HCT116 (cell line): ENCODE data around the gene SKAP1. TPM values are rescaled to one million over a fixed set of nuclear protein-coding genes. Genes with fewer than 3 reads are reported as not detected.

Experiments
- ATAC-seq: fragments of 200-7000 bp; cut with Tn5 transposase; 2 replicates; pipeline ENCODE4 v1.9.1; 2020; ENCODE audit warnings: mild to moderate bottlenecking, moderate library complexity
- BruUV-seq: library from RNA; stranded (reverse); fragments of 400-500 nt; replicated peaks from 2 replicates; lab custom pipeline; 2021; lab: Mats Ljungman, UMichigan
- CTCF ChIA-PET: fragments of 300-600 bp; sonication (Branson Sonifier 250); formaldehyde crosslinking; loops from one replicate; lab custom pipeline; 2021; ENCODE audit warnings: antibody characterized with exemption; lab: Charles Lee
- POLR2A ChIA-PET: fragments of 300-600, 350-600 bp; sonication (Branson Sonifier 250); formaldehyde crosslinking; loops from one replicate; lab custom pipeline; 2021; ENCODE audit warnings: antibody characterized with exemption; lab: Charles Lee
- RAD21 ChIA-PET, 2 experiments: fragments of 300-600 bp; sonication (Branson Sonifier 250); formaldehyde crosslinking; loops; one replicate each; lab custom pipeline; 2023; ENCODE audit warnings: low total read pairs in 2 of 2; ENCODE audit not compliant: uncharacterized antibody in 2 of 2, unreplicated experiment in 2 of 2, low non-redundant PET in 1 of 2; lab: Charles Lee
- DNase-seq: peaks from one replicate; pipeline ENCODE4 v3.0.0-alpha.2; 2010; ENCODE audit warnings: low read depth, low spot score
- H2AFZ ChIP-seq: fragments of 200-600 bp; shearing (Covaris generic), sonication (generic); 2 replicates; pipeline ENCODE4 v1.6.1; 2017; ENCODE audit warnings: low read depth, mixed run types, mixed read lengths, antibody characterized with exemption, low read length; ENCODE audit not compliant: poor library complexity, severe bottlenecking
- H3K27ac ChIP-seq: 2 replicates; pipeline ENCODE4 v1.5.1; 2012; ENCODE audit warnings: low read depth, low read length
- H3K27me3 ChIP-seq: fragments of 200-600 bp; sonication (generic); 2 replicates; pipeline ENCODE4 v1.6.1; 2016; ENCODE audit warnings: mixed run types, low read length, mixed read lengths; ENCODE audit not compliant: insufficient read depth
- H3K36me3 ChIP-seq, 2 experiments: fragments of 200-500 bp in 1 of 2; fragments of 200-600 bp in 1 of 2; sonication (Bioruptor generic) in 1 of 2; sonication (generic) in 1 of 2; 2 replicates each; pipeline versions ENCODE4 v1.5.1 to v1.6.1; 2014 to 2016; ENCODE audit warnings: low read length in 2 of 2, inconsistent platforms in 1 of 2, mixed read lengths in 1 of 2, mixed run types in 1 of 2; ENCODE audit not compliant: insufficient read depth in 2 of 2, control insufficient read depth in 1 of 2
- H3K4me1 ChIP-seq, 2 experiments: fragments of 200-600 bp in 1 of 2; sonication (generic) in 1 of 2; 2 replicates each; pipeline versions ENCODE4 v1.5.1 to v1.6.1; 2012 to 2017; ENCODE audit warnings: low read length in 2 of 2, inconsistent platforms in 1 of 2, mild to moderate bottlenecking in 1 of 2, mixed read lengths in 1 of 2, mixed run types in 1 of 2, moderate library complexity in 1 of 2; ENCODE audit not compliant: insufficient read depth in 2 of 2, control insufficient read depth in 1 of 2
- H3K4me2 ChIP-seq: fragments of 200-600 bp; sonication (generic); 2 replicates; pipeline ENCODE4 v1.6.1; 2017; ENCODE audit warnings: mixed run types, low read length, mixed read lengths
- H3K4me3 ChIP-seq, 2 experiments: fragments of 200-600 bp in 1 of 2; sonication (generic) in 1 of 2; replicated peaks in 1 of 2; 2 replicates each; pipeline ENCODE4 v1.5.1; 2011 to 2016; ENCODE audit warnings: low read length in 2 of 2, control low read depth in 1 of 2, low read depth in 1 of 2, mild to moderate bottlenecking in 1 of 2, mixed read lengths in 1 of 2, mixed run types in 1 of 2
- H3K79me2 ChIP-seq: fragments of 200-600 bp; sonication (generic); 2 replicates; pipeline ENCODE4 v1.6.1; 2017; ENCODE audit warnings: mild to moderate bottlenecking, mixed run types, low read length, moderate library complexity, mixed read lengths; ENCODE audit not compliant: insufficient read depth
- H3K9ac ChIP-seq: fragments of 200-600 bp; sonication (generic); 2 replicates; pipeline ENCODE4 v1.6.1; 2016; ENCODE audit warnings: low read length, mixed read lengths
- H3K9me2 ChIP-seq: fragments of 200-600 bp; sonication (generic), shearing (Covaris generic); 2 replicates; pipeline ENCODE4 v1.6.1; 2017; ENCODE audit warnings: mixed run types, mild to moderate bottlenecking, moderate library complexity; ENCODE audit not compliant: insufficient read depth
- H3K9me3 ChIP-seq, 2 experiments: fragments of 200-500 bp in 1 of 2; fragments of 200-600 bp in 1 of 2; sonication (Bioruptor generic) in 1 of 2; sonication (generic) in 1 of 2; 2 replicates each; pipeline ENCODE4 v1.6.1; 2014 to 2017; ENCODE audit warnings: low read length in 2 of 2, mixed read lengths in 2 of 2, inconsistent platforms in 1 of 2, low read depth in 1 of 2, mild to moderate bottlenecking in 1 of 2, mixed run types in 1 of 2, moderate library complexity in 1 of 2; ENCODE audit not compliant: control insufficient read depth in 1 of 2, insufficient read depth in 1 of 2
- H4K20me1 ChIP-seq: fragments of 200-600 bp; sonication (generic), shearing (Covaris generic); 2 replicates; pipeline ENCODE4 v1.6.1; 2017; ENCODE audit warnings: mixed run types, mild to moderate bottlenecking, moderate library complexity; ENCODE audit not compliant: insufficient read depth
- CBX3 ChIP-seq: IDR thresholded peaks from 2 replicates; pipeline ENCODE4 v1.6.1; 2012; ENCODE audit warnings: low read depth
- JUND ChIP-seq: IDR thresholded peaks from 2 replicates; pipeline ENCODE4 v1.6.1; 2012
- POLR2A ChIP-seq: IDR thresholded peaks from 2 replicates; pipeline ENCODE4 v1.7.0; 2011; ENCODE audit warnings: borderline replicate concordance; ENCODE audit not compliant: insufficient read depth, insufficient read length; ENCODE audit errors: extremely low read depth
- REST ChIP-seq: IDR thresholded peaks from 2 replicates; pipeline ENCODE4 v1.6.1; 2012; ENCODE audit warnings: low read depth
- TCF7L2 ChIP-seq: IDR thresholded peaks from 2 replicates; pipeline ENCODE4 v1.7.0; 2011; ENCODE audit warnings: borderline replicate concordance, inconsistent platforms; ENCODE audit not compliant: insufficient read depth, insufficient read length; ENCODE audit errors: extremely low read depth
- intact Hi-C: fragments of 100-400 bp; cut with micrococcal nuclease; formaldehyde crosslinking; loops from 2 replicates; pipeline ENCODE4 v1.10.0; 2022
- total RNA-seq: library from RNA; stranded (reverse); gene quantifications from one replicate; pipeline ENCODE4 v1.2.1, GENCODE V29; 2021; ENCODE audit not compliant: unreplicated experiment
- TF ChIP-seq, protein P1 (sequence below): IDR thresholded peaks from 2 replicates; pipeline ENCODE4 v1.6.1; 2011; ENCODE audit warnings: mild to moderate bottlenecking, low read length, moderate library complexity; ENCODE audit not compliant: insufficient replicate concordance; ENCODE audit errors: extremely low read depth
- TF ChIP-seq, protein P2 (sequence below): IDR thresholded peaks from 2 replicates; pipeline ENCODE4 v1.6.1; 2012
- TF ChIP-seq, protein P3 (sequence below): IDR thresholded peaks from 2 replicates; pipeline ENCODE4 v1.6.1; 2012

SKAP1 gene
- total RNA-seq, 1 experiment from 2014 or later, result 12.4 TPM

DNA sequence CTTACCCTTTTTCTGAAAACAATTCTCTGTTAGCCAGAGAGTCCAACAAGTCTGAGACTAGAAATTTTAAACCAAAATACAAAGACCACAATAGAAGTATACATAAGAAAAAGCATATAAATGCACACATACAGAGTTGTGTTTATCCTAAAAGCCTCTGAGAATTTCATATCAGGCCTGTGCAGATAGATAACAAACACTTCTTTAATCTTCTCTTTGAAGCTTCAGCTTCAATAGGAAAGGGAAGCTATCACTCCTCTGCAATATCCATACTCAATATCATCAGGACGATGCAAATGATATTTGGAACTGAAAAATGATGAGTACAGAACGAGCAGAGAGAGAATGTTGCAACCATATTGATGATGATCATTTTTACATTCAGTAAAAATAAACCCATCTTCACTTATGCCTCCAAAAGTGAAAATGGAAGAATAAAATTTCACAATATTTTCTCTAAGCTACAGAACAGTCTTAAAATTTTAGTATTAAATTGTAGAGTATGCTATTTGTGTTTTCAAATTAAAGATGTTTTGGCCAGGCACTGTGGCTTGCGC lies 61.6 kb downstream of the SKAP1 start:
- H3K9me2 ChIP-seq, result no peaks in the 10 kb centered on the region
- intact Hi-C loops, result no loop called here
- ChIA-PET POLR2A (no interaction called here), RAD21 (no interaction called here), CTCF (interaction anchor here (1.1 to 1.9 kb wide), 3 partner anchors 16 to 109 kb away, joined by 3 to 10 read pairs (median 4); no protein-coding TSS in a partner anchor)
- no peak overlapping the region for H3K9ac ChIP-seq
- H3K4me2 ChIP-seq, result no peak overlapping the region
- TF ChIP-seq, protein P1, sequence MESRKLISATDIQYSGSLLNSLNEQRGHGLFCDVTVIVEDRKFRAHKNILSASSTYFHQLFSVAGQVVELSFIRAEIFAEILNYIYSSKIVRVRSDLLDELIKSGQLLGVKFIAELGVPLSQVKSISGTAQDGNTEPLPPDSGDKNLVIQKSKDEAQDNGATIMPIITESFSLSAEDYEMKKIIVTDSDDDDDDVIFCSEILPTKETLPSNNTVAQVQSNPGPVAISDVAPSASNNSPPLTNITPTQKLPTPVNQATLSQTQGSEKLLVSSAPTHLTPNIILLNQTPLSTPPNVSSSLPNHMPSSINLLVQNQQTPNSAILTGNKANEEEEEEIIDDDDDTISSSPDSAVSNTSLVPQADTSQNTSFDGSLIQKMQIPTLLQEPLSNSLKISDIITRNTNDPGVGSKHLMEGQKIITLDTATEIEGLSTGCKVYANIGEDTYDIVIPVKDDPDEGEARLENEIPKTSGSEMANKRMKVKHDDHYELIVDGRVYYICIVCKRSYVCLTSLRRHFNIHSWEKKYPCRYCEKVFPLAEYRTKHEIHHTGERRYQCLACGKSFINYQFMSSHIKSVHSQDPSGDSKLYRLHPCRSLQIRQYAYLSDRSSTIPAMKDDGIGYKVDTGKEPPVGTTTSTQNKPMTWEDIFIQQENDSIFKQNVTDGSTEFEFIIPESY, result no peak
- TF ChIP-seq CBX3 (no peak), TCF7L2 (no peak), POLR2A (no peak), JUND (no peak), REST (no peak)
- TF ChIP-seq, protein P2, sequence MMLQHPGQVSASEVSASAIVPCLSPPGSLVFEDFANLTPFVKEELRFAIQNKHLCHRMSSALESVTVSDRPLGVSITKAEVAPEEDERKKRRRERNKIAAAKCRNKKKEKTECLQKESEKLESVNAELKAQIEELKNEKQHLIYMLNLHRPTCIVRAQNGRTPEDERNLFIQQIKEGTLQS, result no peak
- TF ChIP-seq, protein P3, sequence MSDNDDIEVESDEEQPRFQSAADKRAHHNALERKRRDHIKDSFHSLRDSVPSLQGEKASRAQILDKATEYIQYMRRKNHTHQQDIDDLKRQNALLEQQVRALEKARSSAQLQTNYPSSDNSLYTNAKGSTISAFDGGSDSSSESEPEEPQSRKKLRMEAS, result no peak
- ATAC-seq (no peak), DNase-seq (no peak)
- no peaks in the 10 kb centered on the region for H3K27me3 ChIP-seq
- H2AFZ ChIP-seq, result no peak overlapping the region
- no peaks in the 10 kb centered on the region for H3K9me3 ChIP-seq
- no peaks in the 10 kb centered on the region for H4K20me1 ChIP-seq
- no TSS peak for BruUV-seq
- no peaks in the 10 kb centered on the region for H3K79me2 ChIP-seq
- no peak overlapping the region for H3K4me3 ChIP-seq
- H3K27ac ChIP-seq, result no peak overlapping the region
- H3K4me1 ChIP-seq, result no peaks in the 10 kb centered on the region
- H3K36me3 ChIP-seq, result no peaks in the 10 kb centered on the region
